ENCODE results near the gene PRKAG3.

Gene PRKAG3

DNA sequence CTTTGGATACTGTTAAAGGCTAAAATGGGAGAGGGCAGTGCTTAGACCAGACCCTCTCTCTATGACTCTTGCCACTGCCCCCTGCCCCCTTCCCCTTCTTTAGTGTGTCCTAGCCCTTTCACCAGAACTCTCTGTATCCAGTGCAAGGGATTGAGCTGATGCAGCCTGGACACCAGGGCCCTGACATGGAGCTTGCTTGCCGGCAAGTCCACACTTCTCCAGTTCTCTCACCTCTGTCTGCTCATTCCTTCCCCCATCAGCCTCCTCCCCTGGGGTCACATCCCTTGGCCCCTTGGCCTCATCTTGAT is 26.5 kb upstream of the PRKAG3 start:
- no peak for DNase-seq (ENCODE audit: extremely low read depth, low read depth)
- H3K4me3 ChIP-seq (replicated peaks; ENCODE audit: low read depth, low read length): no peak overlapping the region
- no peak for TF ChIP-seq CTCF (IDR thresholded peaks at IDR 0.05; ENCODE audit: low read depth, low read length, missing control alignments)

DNA sequence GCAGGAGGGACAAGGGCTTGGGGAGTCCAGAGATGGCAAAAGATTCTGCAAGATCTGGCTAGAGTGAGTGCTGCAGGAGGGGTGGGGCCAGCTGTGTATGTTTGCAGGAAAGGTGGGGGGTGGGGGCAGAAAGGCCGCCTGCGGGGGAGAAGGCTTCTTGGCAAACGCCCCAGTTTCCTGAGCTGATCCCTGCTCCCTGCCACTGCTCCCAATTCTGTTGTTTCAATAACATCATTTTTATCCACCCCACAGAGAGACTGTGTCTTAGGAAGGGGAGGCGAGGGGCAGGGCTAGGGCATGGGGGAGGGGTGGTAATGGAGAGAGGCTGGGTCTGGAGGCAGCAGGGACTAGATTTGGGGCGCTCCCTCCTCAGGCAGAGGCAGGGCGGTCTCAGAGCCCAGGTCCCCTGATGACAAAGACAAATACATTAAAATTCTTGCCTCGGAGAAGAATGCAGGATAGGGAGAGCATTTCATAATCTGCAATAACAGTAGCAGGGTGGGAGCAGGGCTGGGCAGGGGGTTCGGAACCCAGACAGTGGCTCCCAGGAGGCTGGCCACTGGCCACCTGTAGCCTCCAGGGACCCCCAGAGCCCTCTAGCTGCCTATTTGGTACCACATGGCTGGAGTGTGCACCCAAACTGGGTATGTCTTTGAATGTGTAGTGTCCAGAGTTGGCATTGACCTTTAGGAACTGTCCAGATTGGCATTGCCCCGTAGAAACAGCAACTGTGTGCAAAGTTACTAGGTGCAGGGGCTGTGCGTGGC is 26.0 kb upstream of the PRKAG3 start:
- H3K4me3 ChIP-seq (replicated peaks; ENCODE audit: low read depth, low read length): no peak overlapping the region
- TF ChIP-seq CTCF (IDR thresholded peaks at IDR 0.05; ENCODE audit: low read depth, low read length, missing control alignments): no peak
- no peak for DNase-seq (ENCODE audit: extremely low read depth, low read depth)

GRCh38 chr2:218856896-218857243 is 25.3 kb upstream of the PRKAG3 start:
- no peak for DNase-seq (ENCODE audit: extremely low read depth, low read depth)
- H3K4me3 ChIP-seq (replicated peaks; ENCODE audit: low read depth, low read length): no peak overlapping the region
- TF ChIP-seq CTCF (IDR thresholded peaks at IDR 0.05; ENCODE audit: low read depth, low read length, missing control alignments): no peak

- no peak for TF ChIP-seq CTCF (IDR thresholded peaks at IDR 0.05; ENCODE audit: low read depth, low read length, missing control alignments)
Observed at GRCh38 chr2:218856167-218856895, 24.7 kb upstream of the PRKAG3 start.

GRCh38 chr2:218855305-218856166 is 23.9 kb upstream of the PRKAG3 start:
- no peak for DNase-seq (ENCODE audit: extremely low read depth, low read depth)
- no peak for TF ChIP-seq CTCF (IDR thresholded peaks at IDR 0.05; ENCODE audit: low read depth, low read length, missing control alignments)
- no peak overlapping the region for H3K4me3 ChIP-seq (replicated peaks; ENCODE audit: low read depth, low read length)

More at GRCh38 chr2:218856167-218856895, 24.7 kb upstream of the PRKAG3 start:
- DNase-seq (ENCODE audit: extremely low read depth, low read depth): no peak
- H3K4me3 ChIP-seq (replicated peaks; ENCODE audit: low read depth, low read length): no peak overlapping the region

DNA sequence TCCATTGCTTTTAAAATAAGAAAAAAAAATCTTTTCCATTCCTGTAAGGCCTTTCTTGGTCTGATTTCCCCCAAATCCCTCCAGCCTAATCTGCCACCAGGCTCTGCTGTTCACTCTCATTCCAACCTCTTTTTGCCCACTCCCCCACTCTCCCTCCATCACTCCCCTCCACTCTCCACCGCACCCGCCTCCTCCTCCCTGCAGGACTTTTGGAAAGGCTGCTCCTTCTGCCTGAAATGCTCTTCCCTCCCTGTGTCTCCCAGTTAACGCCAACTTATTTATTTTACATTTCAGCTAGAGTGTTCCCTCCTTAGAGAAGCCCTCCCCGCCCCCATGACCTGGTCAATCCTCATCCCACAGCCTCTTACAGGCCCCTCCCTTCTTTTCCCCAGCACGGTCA is 23.3 kb upstream of the PRKAG3 start:
- no peak for DNase-seq (ENCODE audit: extremely low read depth, low read depth)
- no peak for TF ChIP-seq CTCF (IDR thresholded peaks at IDR 0.05; ENCODE audit: low read depth, low read length, missing control alignments)
- H3K4me3 ChIP-seq (replicated peaks; ENCODE audit: low read depth, low read length): no peak overlapping the region

Data from HFF-Myc (cell line).